Brain microvascular endothelial cell (primary cell): ENCODE data around the gene MUCL3.

ENCODE experiments used
- DNase-seq: peaks from one replicate; pipeline ENCODE4 v3.0.0-alpha.2; 2020
- H3K27ac ChIP-seq: fragments of 250-450 bp; sonication (Bioruptor Pico); 2 replicates; pipeline ENCODE4 v1.5.1; 2020; ENCODE audit warnings: mild to moderate bottlenecking, moderate library complexity
- H3K27me3 ChIP-seq: fragments of 250-450 bp; sonication (Bioruptor Pico); replicated peaks from 2 replicates; pipeline ENCODE4 v1.5.1; 2020; ENCODE audit warnings: mild to moderate bottlenecking
- H3K36me3 ChIP-seq: fragments of 250-450 bp; sonication (Bioruptor Pico); replicated peaks from 2 replicates; pipeline ENCODE4 v1.5.1; 2020; ENCODE audit warnings: mild to moderate bottlenecking
- H3K4me3 ChIP-seq: 2 replicates; pipeline ENCODE4 v1.5.1; 2011; ENCODE audit warnings: low read depth, mild to moderate bottlenecking, control low read depth, low read length, moderate library complexity
- in situ Hi-C: cut with HindIII; loops from 2 replicates; pipeline ENCODE4 v1.10.0; 2017; ENCODE audit warnings: low sequenced_read_pairs, low pct_ligation_motif_present
- TF ChIP-seq, protein P1 (sequence below): IDR thresholded peaks from 2 replicates; pipeline ENCODE4 v1.5.1; 2011; ENCODE audit warnings: low read depth, mild to moderate bottlenecking, moderate library complexity, low read length, control low read depth, inconsistent platforms; ENCODE audit errors: missing control alignments

Gene MUCL3

DNA sequence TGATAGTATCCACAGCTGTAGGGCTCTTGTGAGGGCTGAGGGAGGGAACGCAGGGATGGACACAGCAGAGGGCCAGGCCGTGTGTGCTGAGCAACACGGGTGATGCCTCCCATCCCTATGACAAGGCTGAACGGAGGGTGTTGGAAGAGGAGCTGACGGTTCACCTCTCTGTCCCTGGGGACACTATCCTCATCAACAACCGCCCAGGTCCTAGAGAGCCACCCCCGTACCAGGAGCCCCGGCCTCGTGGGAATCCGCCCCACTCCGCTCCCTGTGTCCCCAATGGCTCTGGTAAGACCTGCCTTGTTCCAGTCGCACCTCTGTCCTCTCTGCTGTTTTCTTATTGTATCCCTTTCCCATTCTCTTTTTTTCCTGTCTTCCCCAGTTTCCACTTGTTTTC lies 46.4 kb upstream of the MUCL3 start:
- H3K36me3 ChIP-seq = peaks cover 15% of the 10 kb centered on the region
- TF ChIP-seq, protein P1, sequence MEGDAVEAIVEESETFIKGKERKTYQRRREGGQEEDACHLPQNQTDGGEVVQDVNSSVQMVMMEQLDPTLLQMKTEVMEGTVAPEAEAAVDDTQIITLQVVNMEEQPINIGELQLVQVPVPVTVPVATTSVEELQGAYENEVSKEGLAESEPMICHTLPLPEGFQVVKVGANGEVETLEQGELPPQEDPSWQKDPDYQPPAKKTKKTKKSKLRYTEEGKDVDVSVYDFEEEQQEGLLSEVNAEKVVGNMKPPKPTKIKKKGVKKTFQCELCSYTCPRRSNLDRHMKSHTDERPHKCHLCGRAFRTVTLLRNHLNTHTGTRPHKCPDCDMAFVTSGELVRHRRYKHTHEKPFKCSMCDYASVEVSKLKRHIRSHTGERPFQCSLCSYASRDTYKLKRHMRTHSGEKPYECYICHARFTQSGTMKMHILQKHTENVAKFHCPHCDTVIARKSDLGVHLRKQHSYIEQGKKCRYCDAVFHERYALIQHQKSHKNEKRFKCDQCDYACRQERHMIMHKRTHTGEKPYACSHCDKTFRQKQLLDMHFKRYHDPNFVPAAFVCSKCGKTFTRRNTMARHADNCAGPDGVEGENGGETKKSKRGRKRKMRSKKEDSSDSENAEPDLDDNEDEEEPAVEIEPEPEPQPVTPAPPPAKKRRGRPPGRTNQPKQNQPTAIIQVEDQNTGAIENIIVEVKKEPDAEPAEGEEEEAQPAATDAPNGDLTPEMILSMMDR = no peak
- no peak for DNase-seq
- H3K27me3 ChIP-seq = no peaks in the 10 kb centered on the region
- no peak overlapping the region for H3K27ac ChIP-seq
- H3K4me3 ChIP-seq = no peak overlapping the region
- in situ Hi-C loops = no loop called here

DNA sequence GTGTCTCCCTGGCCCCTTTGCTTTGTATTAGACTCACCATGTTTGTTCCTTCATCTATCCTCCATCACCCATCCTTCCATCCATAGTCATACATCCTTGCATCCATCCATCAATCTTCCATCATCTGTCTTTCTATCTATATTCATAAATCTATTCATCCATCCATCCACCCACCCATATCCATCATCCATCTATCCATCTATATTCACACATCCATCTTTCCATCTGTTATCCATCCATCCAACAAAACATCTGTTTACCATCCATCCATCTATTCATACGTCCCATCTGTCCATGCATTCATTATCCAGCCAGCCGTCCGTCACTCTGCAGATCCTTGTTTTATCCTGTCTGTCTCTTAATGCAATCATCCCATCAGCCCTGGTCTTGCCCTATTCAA lies 45.8 kb upstream of the MUCL3 start:
- TF ChIP-seq, protein P1 = no peak
- no peak for DNase-seq
- no peak overlapping the region for H3K27ac ChIP-seq
- in situ Hi-C loops = no loop called here
- H3K36me3 ChIP-seq = peaks cover 15% of the 10 kb centered on the region
- no peak overlapping the region for H3K4me3 ChIP-seq
- H3K27me3 ChIP-seq = no peaks in the 10 kb centered on the region

DNA sequence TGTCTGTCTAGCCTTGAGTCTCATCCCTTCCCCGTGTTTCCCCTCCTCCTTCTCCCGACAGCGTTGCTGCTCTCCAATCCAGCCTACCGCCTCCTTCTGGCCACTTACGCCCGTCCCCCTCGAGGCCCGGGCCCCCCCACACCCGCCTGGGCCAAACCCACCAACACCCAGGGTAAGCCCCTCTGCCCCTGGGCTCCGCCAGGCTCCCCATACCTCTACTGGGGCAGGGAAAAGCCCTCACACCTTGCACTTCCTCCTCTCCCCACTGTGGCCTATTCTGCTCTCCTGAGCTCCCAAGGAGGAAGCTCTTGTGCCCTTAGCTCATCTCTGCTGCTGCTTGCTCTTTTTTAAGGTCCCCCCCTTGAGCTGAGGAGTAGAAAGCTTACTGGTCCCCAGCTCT lies 45.4 kb upstream of the MUCL3 start:
- H3K27me3 ChIP-seq = no peaks in the 10 kb centered on the region
- TF ChIP-seq, protein P1 = no peak
- peaks cover 15% of the 10 kb centered on the region for H3K36me3 ChIP-seq
- DNase-seq = no peak
- no peak overlapping the region for H3K4me3 ChIP-seq
- in situ Hi-C loops = no loop called here
- no peak overlapping the region for H3K27ac ChIP-seq

DNA sequence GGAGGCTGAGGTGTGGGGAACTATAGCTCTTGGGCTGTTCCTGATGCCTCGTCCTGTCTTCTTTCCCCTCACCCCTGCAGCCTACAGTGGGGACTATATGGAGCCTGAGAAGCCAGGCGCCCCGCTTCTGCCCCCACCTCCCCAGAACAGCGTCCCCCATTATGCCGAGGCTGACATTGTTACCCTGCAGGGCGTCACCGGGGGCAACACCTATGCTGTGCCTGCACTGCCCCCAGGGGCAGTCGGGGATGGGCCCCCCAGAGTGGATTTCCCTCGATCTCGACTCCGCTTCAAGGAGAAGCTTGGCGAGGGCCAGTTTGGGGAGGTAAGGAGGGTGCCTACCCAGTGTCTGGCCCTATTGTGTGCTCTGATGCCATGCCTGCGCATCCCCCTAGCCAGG lies 44.2 kb upstream of the MUCL3 start:
- Histone ChIP-seq H3K36me3 (peaks cover 15% of the 10 kb centered on the region), H3K27ac (no peak overlapping the region), H3K4me3 (no peak overlapping the region), H3K27me3 (no peaks in the 10 kb centered on the region)
- in situ Hi-C loops = no loop called here
- TF ChIP-seq, protein P1 = no peak
- DNase-seq = no peak

DNA sequence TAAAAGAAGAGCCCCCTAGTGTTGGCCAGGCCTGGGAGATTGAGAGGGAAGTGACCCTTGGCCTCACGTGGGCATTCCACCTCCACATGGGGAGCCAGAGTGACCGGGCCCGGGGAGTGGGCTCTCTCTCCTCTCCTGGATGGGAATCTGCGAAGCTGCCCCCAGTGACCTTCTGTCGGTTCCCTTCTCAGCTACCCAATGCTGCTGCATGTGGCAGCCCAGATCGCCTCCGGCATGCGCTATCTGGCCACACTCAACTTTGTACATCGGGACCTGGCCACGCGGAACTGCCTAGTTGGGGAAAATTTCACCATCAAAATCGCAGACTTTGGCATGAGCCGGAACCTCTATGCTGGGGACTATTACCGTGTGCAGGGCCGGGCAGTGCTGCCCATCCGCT lies 42.9 kb upstream of the MUCL3 start:
- H3K27me3 ChIP-seq = no peaks in the 10 kb centered on the region
- TF ChIP-seq, protein P1 = no peak
- in situ Hi-C loops = no loop called here
- H3K27ac ChIP-seq = no peak overlapping the region
- H3K4me3 ChIP-seq = no peak overlapping the region
- H3K36me3 ChIP-seq = peaks cover 15% of the 10 kb centered on the region
- DNase-seq = no peak

DNA sequence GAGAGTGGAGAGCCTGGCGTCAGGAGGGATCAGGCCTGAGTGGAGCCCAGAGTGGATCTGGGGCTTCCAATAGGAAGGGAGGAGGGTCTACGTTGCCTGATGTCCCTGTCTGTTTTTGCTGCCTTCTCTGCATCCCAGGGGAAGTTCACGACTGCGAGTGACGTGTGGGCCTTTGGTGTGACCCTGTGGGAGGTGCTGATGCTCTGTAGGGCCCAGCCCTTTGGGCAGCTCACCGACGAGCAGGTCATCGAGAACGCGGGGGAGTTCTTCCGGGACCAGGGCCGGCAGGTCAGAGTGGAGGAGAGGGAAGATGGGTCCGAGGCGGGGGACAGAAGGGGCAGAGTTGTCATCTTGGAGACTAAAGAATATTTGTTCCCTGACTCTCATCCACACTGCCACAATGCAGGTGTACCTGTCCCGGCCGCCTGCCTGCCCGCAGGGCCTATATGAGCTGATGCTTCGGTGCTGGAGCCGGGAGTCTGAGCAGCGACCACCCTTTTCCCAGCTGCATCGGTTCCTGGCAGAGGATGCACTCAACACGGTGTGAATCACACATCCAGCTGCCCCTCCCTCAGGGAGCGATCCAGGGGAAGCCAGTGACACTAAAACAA lies 41.9 kb upstream of the MUCL3 start:
- Histone ChIP-seq H3K4me3 (no peak overlapping the region), H3K27ac (no peak overlapping the region), H3K36me3 (peaks cover 15% of the 10 kb centered on the region), H3K27me3 (no peaks in the 10 kb centered on the region)
- TF ChIP-seq, protein P1 = no peak
- DNase-seq = no peak
- in situ Hi-C loops = no loop called here
